ENCODE results near the gene KIAA1217. TPM values are rescaled to one million over a fixed set of nuclear protein-coding genes. Genes with fewer than 3 reads are reported as not detected.

KIAA1217 gene
- total RNA-seq, 1 donor from 2014 or later, result 73.2 TPM

DNA sequence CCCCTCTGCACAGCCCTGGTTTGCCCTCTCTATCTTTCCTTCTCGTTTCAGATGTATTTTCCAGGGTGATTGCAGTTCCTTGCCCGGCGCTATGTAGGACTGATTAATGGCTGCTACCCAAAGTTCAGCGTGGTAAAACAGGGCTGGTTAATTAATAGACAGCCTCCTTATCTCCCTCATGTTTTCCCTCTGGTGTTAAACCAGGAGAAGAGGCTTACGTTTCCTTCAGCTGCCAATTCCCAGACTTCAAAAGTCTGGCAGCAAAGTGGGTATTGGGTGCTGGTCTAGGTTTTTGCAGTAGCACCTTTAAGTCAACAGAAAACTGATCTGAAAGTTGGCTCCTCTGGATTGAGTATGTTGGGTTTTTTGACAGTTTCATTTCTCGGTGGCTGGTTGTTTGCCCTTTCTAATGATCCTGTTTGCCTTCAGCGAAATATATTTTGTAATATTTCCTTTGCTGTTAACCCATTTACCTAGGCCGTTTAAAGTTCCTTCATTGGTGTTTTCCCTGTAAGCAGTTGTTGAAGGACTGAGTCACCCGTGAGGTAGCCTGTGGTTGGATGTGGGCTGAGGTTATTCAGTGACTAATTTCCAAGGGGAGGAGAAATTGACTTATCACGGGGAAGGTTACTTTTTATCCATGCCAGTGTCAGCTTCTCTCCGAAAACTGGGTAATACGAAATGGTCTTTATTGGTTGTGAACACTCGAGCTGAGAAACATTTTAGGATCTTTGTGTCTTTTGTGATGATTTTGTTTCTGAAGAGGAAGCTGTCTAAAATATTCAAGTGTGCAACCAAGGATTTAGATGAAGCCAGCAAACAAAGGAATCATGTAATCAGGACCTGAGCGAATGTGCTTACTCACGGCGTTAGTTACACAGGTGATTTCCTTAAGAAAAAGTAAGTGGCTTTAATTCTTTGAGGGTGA lies 257.2 kb downstream of the KIAA1217 start:
- Mint-ChIP-seq H3K36me3 (peaks cover 22% of the 10 kb centered on the region), H3K4me1 (ENCODE audit: unreplicated experiment) (peaks cover 37% of the 10 kb centered on the region), H3K9me3 (no peaks in the 10 kb centered on the region), H3K4me3 (peak overlapping the region; percentile 78), H3K27ac (peak overlapping the region; percentile 78), H3K27me3 (no peaks in the 10 kb centered on the region)
- TF ChIP-seq CTCF (conservative IDR thresholded peaks at IDR 0.05), result no peak
- no peak for DNase-seq (ENCODE audit: extremely low spot score, unreplicated experiment)

DNA sequence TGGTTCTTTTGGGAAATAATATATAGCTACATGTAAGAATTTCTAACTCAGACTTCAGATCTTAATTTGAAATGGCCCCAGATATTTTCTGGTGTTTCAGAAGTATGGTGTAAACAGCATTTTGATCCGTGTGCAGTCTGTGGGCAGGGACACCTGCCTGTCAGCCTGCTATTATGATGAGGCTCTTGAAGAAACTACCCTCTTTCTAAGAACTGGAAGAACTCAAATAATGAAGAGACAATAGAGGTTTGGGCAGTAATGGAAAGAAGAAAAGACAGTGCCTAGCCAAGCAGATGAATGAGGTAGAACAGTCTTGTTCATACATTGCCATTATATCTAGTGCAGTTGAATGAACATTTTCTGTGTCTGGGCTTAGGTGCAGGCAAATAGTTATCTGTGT lies 258.2 kb downstream of the KIAA1217 start:
- peak overlapping the region; percentile 77 for H3K4me3 Mint-ChIP-seq
- peaks cover 28% of the 10 kb centered on the region for H3K36me3 Mint-ChIP-seq
- TF ChIP-seq CTCF (conservative IDR thresholded peaks at IDR 0.05), result no peak
- DNase-seq (ENCODE audit: extremely low spot score, unreplicated experiment), result no peak
- peak overlapping the region; percentile 57 for H3K27ac Mint-ChIP-seq
- H3K27me3 Mint-ChIP-seq, result no peaks in the 10 kb centered on the region
- peaks cover 37% of the 10 kb centered on the region for H3K4me1 Mint-ChIP-seq (ENCODE audit: unreplicated experiment)
- H3K9me3 Mint-ChIP-seq, result no peaks in the 10 kb centered on the region

DNA sequence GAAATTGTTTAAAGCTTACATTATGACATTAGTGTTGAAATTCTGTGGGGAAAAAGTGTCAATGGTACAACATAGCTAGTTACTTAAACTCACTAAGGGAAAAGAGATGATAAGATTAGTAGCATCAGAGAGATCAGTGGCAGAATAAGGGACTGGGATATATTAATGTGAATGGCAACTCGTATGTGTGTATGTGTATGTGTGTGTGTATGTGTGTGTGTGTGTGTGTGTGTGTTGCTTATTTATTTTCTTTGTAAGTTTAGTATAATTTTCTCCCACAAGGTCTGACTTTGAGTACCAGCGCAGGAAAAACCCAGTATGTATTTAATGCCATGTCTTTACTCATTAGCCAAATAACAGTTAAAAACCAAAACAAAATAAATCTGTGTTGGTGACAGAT lies 258.7 kb downstream of the KIAA1217 start:
- H3K4me1 Mint-ChIP-seq (ENCODE audit: unreplicated experiment), result peaks cover 34% of the 10 kb centered on the region
- no peak for DNase-seq (ENCODE audit: extremely low spot score, unreplicated experiment)
- peaks cover 4% of the 10 kb centered on the region for H3K9me3 Mint-ChIP-seq

GRCh38 chr10:24468281-24468751 lies 259.4 kb downstream of the KIAA1217 start:
- Mint-ChIP-seq H3K36me3 (peaks cover 36% of the 10 kb centered on the region), H3K27ac (peak overlapping the region; percentile 57), H3K4me3 (peak overlapping the region; percentile 77), H3K9me3 (peaks cover 11% of the 10 kb centered on the region), H3K27me3 (no peaks in the 10 kb centered on the region), H3K4me1 (ENCODE audit: unreplicated experiment) (peaks cover 28% of the 10 kb centered on the region)
- no peak for DNase-seq (ENCODE audit: extremely low spot score, unreplicated experiment)
- TF ChIP-seq CTCF (conservative IDR thresholded peaks at IDR 0.05), result no peak

More for the DNA sequence above, 258.7 kb downstream of the KIAA1217 start:
- peaks cover 31% of the 10 kb centered on the region for H3K36me3 Mint-ChIP-seq
- TF ChIP-seq CTCF (conservative IDR thresholded peaks at IDR 0.05), result no peak
- H3K4me3 Mint-ChIP-seq, result peak overlapping the region; percentile 77
- H3K27ac Mint-ChIP-seq, result peak overlapping the region; percentile 57
- H3K27me3 Mint-ChIP-seq, result no peaks in the 10 kb centered on the region

DNA sequence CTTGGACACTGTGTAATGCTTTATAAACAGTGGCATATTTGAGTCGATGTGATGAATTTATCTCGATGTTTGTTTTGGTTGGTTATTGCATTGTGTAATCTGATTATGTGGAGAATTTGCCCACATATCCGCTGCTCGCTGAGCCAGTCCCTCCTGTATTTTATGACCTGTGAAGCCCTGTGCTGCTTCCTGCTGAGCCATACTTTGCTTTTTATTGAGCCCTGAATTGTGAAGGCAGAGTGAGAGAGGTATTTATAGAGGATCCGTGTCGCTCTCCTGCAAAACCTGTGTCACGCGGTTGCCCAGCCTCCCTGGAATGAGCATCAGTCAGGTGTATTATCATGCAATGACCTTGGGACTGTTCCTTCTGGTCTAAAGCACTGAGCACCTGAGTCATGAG lies 261.1 kb downstream of the KIAA1217 start:
- Mint-ChIP-seq H3K4me1 (ENCODE audit: unreplicated experiment) (peaks cover 15% of the 10 kb centered on the region), H3K27ac (peak overlapping the region; percentile 68), H3K4me3 (peak overlapping the region; percentile 34), H3K36me3 (peaks cover 49% of the 10 kb centered on the region), H3K27me3 (no peaks in the 10 kb centered on the region), H3K9me3 (peaks cover 13% of the 10 kb centered on the region)
- TF ChIP-seq CTCF (conservative IDR thresholded peaks at IDR 0.05), result no peak
- DNase-seq (ENCODE audit: extremely low spot score, unreplicated experiment), result no peak
